Renal pelvis (tissue), 4 donors: ENCODE measurements around the gene NAA80. TPM values are rescaled to one million over a fixed set of nuclear protein-coding genes. Genes with fewer than 3 reads are reported as not detected.
"Not testable (repeated sequence)": the region's sequence is repeated elsewhere in the genome, so short reads cannot be mapped to it uniquely, and the experiment has no call there.

ENCODE experiments used
- DNase-seq: peaks from one replicate; pipeline ENCODE4 v3.0.0-alpha.2; 2013
- polyA plus RNA-seq, 3 donors: library from polyadenylated mRNA; unstranded; fragments of 120-200 nt; gene quantifications; one replicate each; pipeline ENCODE4 v1.2.1, GENCODE V29; 2013; ENCODE audit not compliant: insufficient read length in 3 of 3

Gene NAA80
- polyA plus RNA-seq, 3 donors = 8.5 to 11.1 (median 10.5) TPM

GRCh38 chr3:50293079-50293801 lies 6.0 kb downstream of the NAA80 start:
- no peak for DNase-seq

DNA sequence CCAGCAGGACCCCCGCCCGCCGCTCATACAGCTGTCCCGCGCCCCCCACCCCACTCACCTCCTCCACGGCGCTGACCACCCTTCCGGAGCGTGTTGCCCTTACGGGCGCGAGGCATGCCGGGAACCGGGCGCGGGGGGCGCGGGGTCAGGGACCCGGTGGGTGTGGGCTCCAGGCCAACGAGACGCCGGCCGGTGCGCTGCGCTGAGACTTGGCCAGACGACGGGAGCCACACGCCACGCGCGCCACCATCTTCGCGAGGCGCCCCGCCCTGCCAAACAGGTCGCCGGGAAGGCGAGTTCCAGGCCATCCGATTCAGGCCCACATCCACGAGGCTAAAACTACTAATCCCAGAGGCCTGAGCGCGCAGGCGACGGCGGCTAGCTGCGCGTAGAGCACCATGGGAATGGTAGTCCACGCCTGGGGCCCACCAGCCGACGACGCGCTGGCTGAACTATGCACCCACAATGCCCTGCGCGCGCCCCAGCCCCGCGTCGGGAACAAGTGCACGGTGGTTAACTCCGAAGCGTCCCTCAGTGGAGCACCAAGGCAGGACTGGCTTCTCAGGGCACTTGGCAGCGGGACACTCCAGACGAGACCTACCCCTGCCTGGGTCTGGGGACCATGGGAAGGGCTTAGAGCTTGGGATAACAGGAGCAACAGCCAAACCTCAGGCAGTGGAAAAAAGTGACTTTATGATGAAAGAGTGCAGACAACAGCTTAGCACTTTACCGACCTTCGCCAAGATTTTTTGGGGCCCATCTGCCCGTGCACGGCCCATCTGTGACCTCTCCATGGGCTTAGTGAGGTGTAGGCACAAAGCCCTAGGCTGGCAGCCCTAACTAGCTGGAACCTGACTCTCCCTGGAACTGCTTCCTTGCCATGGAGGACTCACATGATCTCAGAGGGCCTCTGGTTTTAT lies 6.8 kb downstream of the NAA80 start, which contains the start of gene IFRD2:
IFRD2 (minus strand) TSS at position 271 of the 920 bp plus-strand sequence; CDS start at position 116, 155 bp downstream.
- peak; percentile 97 for DNase-seq

DNA sequence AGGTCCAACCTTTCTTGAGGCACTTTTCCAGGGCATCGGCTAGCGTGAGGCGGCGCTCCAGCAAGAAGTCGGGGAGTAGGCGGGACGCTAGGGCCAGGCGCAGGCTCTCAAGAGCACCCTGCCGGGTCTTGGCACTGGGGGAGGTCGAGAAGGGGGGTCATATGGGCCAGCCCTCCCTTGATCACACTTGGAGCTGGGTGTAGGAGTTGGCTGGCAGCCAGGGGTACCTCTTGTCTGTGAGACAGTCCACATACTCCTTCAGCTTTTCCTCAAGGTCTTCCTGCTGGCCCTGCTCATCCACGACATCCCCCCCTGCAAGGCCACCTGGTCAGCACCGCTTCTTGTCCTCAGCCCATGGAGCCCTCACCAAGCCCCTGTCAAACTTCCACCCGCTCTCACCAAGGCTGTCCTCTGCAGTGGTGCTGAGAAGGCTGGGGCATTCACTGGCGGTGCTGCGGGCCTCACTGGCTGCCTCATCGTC lies 9.0 kb downstream of the NAA80 start:
- DNase-seq = no peak

DNA sequence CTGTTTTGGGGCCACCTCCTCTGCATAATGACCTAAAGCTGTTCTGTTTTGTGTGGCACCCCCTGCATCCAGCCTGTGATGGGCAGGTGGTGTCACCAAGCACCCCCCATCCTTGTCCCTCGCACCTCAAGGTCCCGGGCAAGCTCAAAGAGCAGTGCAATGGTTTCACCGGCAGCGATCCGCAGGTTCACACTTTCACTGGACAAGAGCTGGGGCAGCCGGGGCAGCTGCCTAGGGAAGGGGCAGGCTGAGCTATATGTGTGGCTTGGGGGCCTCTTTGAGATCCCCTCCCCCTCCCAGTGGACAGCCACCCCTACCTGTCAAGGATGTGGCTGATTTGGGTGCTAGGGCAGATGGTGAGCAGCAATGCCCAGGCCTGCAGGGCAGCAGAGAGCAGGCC lies 10.1 kb downstream of the NAA80 start:
- no peak for DNase-seq

GRCh38 chr3:50288387-50289007 lies 10.7 kb downstream of the NAA80 start:
- DNase-seq = no peak

- no peak for DNase-seq
These were observed 11.9 kb downstream of the NAA80 start for GRCh38 chr3:50287262-50287661.

GRCh38 chr3:50286322-50287227 lies 12.6 kb downstream of the NAA80 start:
- no peak for DNase-seq

GRCh38 chr3:50284121-50284520 lies 15.1 kb downstream of the NAA80 start:
- not testable (repeated sequence) for DNase-seq

DNA sequence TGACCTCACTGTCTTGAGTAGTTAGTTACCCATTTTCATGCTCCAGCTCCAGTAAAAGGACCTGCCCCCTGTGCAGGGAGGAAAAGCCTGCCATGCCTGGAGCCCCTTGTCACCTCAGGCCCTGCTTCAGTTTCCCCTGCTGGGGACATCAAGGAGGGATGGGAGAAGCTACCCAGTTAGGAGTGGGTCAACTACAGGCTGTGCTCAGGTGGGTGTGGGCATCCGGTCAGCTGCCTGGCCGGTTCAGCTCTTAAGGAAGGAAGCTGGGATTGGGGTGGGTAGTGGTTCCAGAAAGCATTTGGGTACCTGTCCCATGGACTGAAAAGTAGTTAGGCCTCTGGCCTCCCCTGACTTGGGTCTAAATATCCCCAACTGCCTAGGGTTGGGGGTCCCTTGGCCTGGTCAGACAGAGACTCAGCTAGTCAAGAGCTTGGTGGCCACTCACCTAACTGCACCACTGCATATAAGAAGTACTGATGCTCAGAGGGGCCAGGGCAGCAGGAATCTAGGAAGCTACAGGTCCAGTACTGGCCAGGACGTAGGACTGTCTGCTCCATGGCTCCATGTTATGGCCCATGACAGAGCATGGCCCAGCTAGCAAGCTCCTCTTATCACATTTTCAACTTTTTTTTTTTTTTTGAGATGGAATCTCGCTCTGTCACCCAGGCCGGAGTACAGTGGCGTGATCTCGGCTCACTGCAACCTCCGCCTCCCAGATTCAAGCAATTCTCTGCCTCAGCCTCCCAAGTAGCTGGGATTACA lies 19.8 kb downstream of the NAA80 start:
- no peak for DNase-seq

DNA sequence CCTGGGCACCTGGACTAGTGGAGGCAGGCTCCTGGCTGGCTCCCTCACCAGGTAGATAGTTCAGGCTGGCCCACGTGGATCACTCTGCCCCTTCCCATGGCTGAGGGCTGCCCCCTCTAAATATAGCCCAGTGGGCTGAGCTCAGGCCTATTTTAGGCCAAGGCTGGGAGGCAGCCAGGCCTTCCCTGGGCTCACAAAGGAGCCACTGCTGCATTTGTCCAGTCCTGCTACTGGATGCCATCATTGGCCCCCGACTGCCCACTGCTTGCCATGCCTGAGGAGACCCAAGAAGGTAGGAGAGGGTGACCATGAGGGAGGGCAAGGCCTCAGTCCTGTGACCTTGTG lies 20.4 kb downstream of the NAA80 start, which contains the start of gene LSMEM2:
LSMEM2 (plus strand) TSS at position 208 of the 345 bp plus-strand sequence; CDS start at position 235, 27 bp downstream.
- no peak for DNase-seq

- no peak for DNase-seq
These were observed 20.9 kb downstream of the NAA80 start for GRCh38 chr3:50278123-50278879.

- DNase-seq = no peak
These were observed 22.5 kb downstream of the NAA80 start for GRCh38 chr3:50276762-50277101.

GRCh38 chr3:50275996-50276761 lies 23.0 kb downstream of the NAA80 start:
- DNase-seq = no peak

DNA sequence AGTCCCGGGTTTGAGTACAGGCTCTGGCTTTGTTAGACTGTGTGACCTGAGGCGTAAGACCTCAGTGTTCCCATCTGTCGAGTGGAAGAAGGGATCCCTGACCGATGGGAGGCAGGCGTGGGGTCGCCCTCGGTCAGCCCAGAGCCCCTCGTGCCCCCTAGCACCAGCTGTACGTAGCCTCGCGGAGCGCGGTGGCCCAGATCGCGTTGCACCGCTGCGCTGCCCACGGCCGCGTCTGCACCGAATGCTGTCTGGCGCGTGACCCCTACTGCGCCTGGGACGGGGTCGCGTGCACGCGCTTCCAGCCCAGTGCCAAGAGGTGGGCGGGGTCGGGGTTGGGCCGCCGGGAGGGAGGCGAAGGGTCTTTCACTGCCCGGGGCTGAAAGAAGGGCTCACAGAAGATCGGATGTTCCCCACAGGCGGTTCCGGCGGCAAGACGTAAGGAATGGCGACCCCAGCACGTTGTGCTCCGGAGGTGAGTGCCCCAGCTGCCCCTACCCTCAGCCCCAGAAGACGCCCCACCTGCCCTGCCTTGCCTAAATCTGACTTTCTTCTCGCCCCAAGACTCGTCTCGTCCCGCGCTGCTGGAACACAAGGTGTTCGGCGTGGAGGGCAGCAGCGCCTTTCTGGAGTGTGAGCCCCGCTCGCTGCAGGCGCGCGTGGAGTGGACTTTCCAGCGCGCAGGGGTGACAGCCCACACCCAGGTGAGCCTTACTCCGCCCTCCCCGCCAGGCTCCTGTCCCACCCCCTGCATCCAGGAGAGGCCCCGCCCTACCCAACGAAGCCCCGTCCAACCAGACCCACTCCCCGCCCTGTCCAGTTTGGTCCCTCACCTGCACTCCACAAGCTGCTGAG lies 23.8 kb downstream of the NAA80 start:
- no peak for DNase-seq

DNA sequence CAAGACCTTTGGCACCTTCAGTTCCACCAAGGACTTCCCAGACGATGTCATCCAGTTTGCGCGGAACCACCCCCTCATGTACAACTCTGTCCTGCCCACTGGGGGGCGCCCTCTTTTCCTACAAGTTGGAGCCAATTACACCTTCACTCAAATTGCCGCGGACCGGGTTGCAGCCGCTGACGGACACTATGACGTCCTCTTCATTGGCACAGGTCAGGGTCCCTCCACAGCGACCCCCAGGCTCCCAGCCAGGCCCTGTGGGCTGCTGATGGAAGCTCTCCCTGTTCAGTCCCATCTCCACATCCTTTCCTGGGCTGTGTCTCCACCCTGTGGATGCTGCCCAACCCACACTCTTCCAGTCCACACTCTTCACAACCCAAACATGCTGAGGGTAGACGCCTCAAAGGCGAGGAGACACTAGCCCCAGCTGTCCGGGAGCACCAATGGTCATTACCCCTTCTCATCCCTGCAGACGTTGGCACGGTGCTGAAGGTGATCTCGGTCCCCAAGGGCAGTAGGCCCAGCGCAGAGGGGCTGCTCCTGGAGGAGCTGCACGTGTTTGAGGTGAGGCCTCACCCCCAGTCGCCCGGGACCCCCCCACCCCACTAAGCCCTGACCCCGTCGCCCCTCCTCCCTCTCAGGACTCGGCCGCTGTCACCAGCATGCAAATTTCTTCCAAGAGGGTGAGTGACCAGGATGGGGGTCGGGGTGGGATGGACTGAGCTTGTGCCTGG lies 24.7 kb downstream of the NAA80 start:
- DNase-seq = no peak

DNA sequence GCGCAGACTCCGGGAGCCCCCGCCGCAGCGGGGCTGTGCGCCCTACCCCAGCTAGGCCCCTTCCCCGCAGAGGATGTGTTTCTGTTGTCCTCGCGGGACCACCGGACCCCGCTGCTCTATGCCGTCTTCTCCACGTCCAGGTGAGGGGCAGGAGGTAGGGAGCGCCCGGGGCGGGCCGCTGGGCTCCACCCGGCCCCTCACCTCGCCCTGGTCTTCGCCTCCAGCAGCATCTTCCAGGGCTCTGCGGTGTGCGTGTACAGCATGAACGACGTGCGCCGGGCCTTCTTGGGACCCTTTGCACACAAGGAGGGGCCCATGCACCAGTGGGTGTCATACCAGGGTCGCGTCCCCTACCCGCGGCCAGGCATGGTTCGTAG lies 25.5 kb downstream of the NAA80 start:
- no peak for DNase-seq
